ENCODE data around the gene VPS8.
"Not testable (repeated sequence)": the region's sequence is repeated elsewhere in the genome, so short reads cannot be mapped to it uniquely, and the experiment has no call there.

Gene VPS8

GRCh38 chr3:184937611-184938010, 125.6 kb downstream of the VPS8 start:
- DNase-seq (ENCODE audit: low read depth in 1 of 2, low spot score in 1 of 2): no peak
- in situ Hi-C loops (cut with HindIII; ENCODE audit: low pct_unique_long_range_greater_than_20kb, low sequenced_read_pairs): no loop called here
- TF ChIP-seq JUND (IDR thresholded peaks at IDR 0.05; ENCODE audit: low read depth): no peak

GRCh38 chr3:184941408-184941807, 129.4 kb downstream of the VPS8 start:
- no peak for DNase-seq (ENCODE audit: low read depth in 1 of 2, low spot score in 1 of 2)
- in situ Hi-C loops (cut with HindIII; ENCODE audit: low pct_unique_long_range_greater_than_20kb, low sequenced_read_pairs): no loop called here
- no peak for TF ChIP-seq JUND (IDR thresholded peaks at IDR 0.05; ENCODE audit: low read depth)

- in situ Hi-C loops (cut with HindIII; ENCODE audit: low pct_unique_long_range_greater_than_20kb, low sequenced_read_pairs): no loop called here
- TF ChIP-seq JUND (IDR thresholded peaks at IDR 0.05; ENCODE audit: low read depth): no peak
- DNase-seq (ENCODE audit: low read depth in 1 of 2, low spot score in 1 of 2): no peak
These were observed 130.8 kb downstream of the VPS8 start for GRCh38 chr3:184942735-184943134.

GRCh38 chr3:184944241-184944640, 132.3 kb downstream of the VPS8 start:
- in situ Hi-C loops (cut with HindIII; ENCODE audit: low pct_unique_long_range_greater_than_20kb, low sequenced_read_pairs): no loop called here
- TF ChIP-seq JUND (IDR thresholded peaks at IDR 0.05; ENCODE audit: low read depth): no peak
- no peak for DNase-seq (ENCODE audit: low read depth in 1 of 2, low spot score in 1 of 2)

- no peak for DNase-seq (ENCODE audit: low read depth in 1 of 2, low spot score in 1 of 2)
- no peak for TF ChIP-seq JUND (IDR thresholded peaks at IDR 0.05; ENCODE audit: low read depth)
- in situ Hi-C loops (cut with HindIII; ENCODE audit: low pct_unique_long_range_greater_than_20kb, low sequenced_read_pairs): no loop called here
These were observed 134.1 kb downstream of the VPS8 start for GRCh38 chr3:184945886-184946625.

- in situ Hi-C loops (cut with HindIII; ENCODE audit: low pct_unique_long_range_greater_than_20kb, low sequenced_read_pairs): no loop called here
- no peak for TF ChIP-seq JUND (IDR thresholded peaks at IDR 0.05; ENCODE audit: low read depth)
- DNase-seq (ENCODE audit: low read depth in 1 of 2, low spot score in 1 of 2): no peak
These were observed 135.0 kb downstream of the VPS8 start for GRCh38 chr3:184946917-184947316.

- in situ Hi-C loops (cut with HindIII; ENCODE audit: low pct_unique_long_range_greater_than_20kb, low sequenced_read_pairs): no loop called here
- no peak for TF ChIP-seq JUND (IDR thresholded peaks at IDR 0.05; ENCODE audit: low read depth)
- no peak for DNase-seq (ENCODE audit: low read depth in 1 of 2, low spot score in 1 of 2)
These were observed 137.4 kb downstream of the VPS8 start for GRCh38 chr3:184949251-184949965.

GRCh38 chr3:184950816-184951215, 138.8 kb downstream of the VPS8 start:
- in situ Hi-C loops (cut with HindIII; ENCODE audit: low pct_unique_long_range_greater_than_20kb, low sequenced_read_pairs): not testable (repeated sequence)

GRCh38 chr3:184952671-184953070, 140.7 kb downstream of the VPS8 start:
- no peak for DNase-seq (ENCODE audit: low read depth in 1 of 2, low spot score in 1 of 2)
- in situ Hi-C loops (cut with HindIII; ENCODE audit: low pct_unique_long_range_greater_than_20kb, low sequenced_read_pairs): no loop called here
- no peak for TF ChIP-seq JUND (IDR thresholded peaks at IDR 0.05; ENCODE audit: low read depth)

More at GRCh38 chr3:184950816-184951215, 138.8 kb downstream of the VPS8 start:
- not testable (repeated sequence) for DNase-seq (ENCODE audit: low read depth in 1 of 2, low spot score in 1 of 2)

- no peak for TF ChIP-seq JUND (IDR thresholded peaks at IDR 0.05; ENCODE audit: low read depth)
- in situ Hi-C loops (cut with HindIII; ENCODE audit: low pct_unique_long_range_greater_than_20kb, low sequenced_read_pairs): no loop called here
- DNase-seq (ENCODE audit: low read depth in 1 of 2, low spot score in 1 of 2): no peak
These were observed 141.4 kb downstream of the VPS8 start for GRCh38 chr3:184953401-184953800.

GRCh38 chr3:184954251-184954650, 142.3 kb downstream of the VPS8 start:
- TF ChIP-seq JUND (IDR thresholded peaks at IDR 0.05; ENCODE audit: low read depth): no peak
- DNase-seq (ENCODE audit: low read depth in 1 of 2, low spot score in 1 of 2): no peak
- in situ Hi-C loops (cut with HindIII; ENCODE audit: low pct_unique_long_range_greater_than_20kb, low sequenced_read_pairs): no loop called here

- in situ Hi-C loops (cut with HindIII; ENCODE audit: low pct_unique_long_range_greater_than_20kb, low sequenced_read_pairs); DNase-seq (ENCODE audit: low read depth in 1 of 2, low spot score in 1 of 2): not testable (repeated sequence)
These were observed 142.9 kb downstream of the VPS8 start for GRCh38 chr3:184954851-184955250.

GRCh38 chr3:184965639-184966430, 153.9 kb downstream of the VPS8 start:
- TF ChIP-seq JUND (IDR thresholded peaks at IDR 0.05; ENCODE audit: low read depth): no peak
- in situ Hi-C loops (cut with HindIII; ENCODE audit: low pct_unique_long_range_greater_than_20kb, low sequenced_read_pairs): no loop called here
- DNase-seq (ENCODE audit: low read depth in 1 of 2, low spot score in 1 of 2): no peak
